GM19043 (cell line): ENCODE data around the gene KRT28.
"Not testable (repeated sequence)": the region's sequence is repeated elsewhere in the genome, so short reads cannot be mapped to it uniquely, and the experiment has no call there.

Experiments used
- ATAC-seq: cut with Tn5 transposase; IDR thresholded peaks from one replicate; pipeline ENCODE4 v1.9.1; 2021; ENCODE audit warnings: low read depth; ENCODE audit not compliant: unreplicated experiment

Gene KRT28

DNA sequence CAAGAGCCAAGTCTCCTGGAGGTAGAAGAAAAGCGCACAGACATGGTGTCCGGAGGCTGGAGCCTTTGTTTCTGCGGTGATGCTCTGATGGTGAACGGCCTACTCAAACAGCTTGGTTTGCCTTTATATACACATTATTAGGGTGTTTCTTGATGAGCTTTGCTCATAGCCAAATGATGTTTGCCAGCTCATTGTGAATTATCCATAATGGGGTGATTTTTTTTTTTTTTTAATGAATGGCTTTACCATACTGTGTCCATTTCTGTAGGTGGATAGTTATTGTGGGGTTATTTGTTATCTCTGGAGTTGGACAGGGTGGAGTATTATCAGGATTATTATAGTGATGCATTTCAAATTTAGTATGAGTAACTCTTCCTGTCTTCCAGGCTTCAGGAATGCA, 17.3 kb downstream of the KRT28 start, which contains the start of gene KRT27:
Gene KRT27 (minus strand): TSS at position 101 of the 400 bp plus-strand sequence. CDS start 57 bp downstream, at position 44.
- ATAC-seq = no peak

DNA sequence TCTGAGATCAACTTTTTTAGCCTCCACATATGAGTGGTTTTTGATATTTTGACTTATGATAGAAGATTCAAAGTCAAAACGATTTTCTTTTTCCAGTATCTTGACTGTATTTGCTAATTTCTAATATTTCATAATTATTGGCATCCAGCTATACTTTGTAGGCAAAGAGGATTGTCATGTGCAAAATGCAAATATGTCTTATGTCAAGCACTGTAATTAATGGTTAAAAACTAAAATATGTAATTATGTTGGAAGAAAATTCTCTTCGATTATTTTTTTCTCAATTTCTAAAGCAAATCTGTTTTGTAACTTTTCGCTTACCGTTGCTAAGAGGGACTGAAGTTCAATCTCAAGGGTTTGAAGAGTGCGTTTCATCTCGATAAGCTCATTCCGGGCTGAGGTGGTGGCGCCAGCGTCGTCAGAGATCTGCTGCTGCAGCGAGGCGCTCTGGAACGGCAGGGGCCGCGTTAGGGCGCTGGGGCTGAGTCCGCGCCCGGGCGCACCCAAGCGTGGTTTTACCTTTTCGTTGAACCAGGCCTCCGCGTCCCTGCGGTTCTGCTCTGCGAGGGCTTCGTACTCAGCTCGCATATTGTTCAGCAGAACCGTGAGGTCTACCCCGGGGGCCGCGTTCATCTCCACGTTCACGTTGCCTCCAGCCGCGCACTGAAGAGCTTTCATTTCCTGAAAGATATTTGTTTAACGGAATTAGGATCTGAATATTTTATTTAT, 20.4 kb downstream of the KRT28 start:
- no peak for ATAC-seq

DNA sequence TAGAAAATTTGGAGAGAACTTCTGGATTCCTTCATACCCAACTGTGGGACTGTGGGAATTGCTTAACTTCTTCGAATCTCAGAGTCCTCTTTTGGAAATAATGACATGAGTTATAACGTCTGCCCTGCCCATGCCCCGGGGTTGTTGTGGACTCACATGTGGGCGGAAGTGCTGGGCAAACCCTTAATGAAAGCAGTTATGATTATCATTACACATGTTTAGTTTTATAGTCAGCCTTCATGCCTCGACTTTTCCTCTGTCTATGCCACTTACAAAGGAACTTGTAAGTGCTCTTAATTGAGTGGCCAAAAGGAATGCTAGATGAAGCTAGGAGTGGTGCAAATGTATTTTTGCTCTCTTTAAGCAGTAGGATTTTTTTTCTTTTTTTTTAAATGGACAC, 21.3 kb downstream of the KRT28 start:
- no peak for ATAC-seq

DNA sequence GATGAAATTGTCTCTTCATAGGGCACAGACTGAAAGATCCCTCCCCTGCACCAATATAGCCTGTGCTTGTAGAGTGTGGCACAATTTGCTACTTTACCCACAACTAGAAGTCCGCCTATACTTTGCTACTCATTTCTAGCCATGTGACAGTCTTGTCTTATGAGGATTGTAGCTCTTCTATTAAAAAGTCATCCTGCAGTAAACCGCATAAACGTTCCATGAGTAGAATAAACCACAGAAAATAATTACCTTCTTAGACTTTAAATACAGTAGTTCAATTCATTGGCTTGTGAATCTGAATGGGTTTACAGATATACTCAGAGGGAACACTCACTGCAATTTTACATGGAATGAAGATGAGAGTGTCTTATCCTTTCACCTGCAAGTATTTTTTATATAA, 21.8 kb downstream of the KRT28 start:
- no peak for ATAC-seq

DNA sequence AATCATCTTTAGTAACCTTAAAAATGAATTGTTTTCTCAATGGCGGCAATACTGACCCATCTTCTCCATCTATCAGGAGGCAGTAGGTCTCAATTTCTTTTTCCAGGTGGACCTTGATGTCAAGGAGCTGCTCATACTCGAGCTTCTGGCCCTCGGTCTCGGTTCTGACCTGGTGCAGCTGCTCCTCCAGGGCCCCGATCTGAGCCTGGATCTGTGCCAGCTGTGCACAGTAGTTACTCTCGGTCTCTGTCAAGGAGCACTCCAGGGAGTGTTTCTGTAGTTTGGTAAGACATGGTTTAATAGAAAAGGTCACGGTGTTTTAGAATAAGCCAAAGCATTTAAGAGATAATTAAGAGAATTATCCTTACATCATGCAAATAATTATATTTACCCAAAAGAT, 22.3 kb downstream of the KRT28 start:
- no peak for ATAC-seq

GRCh38 chr17:40775945-40776344, 23.8 kb downstream of the KRT28 start:
- ATAC-seq = no peak

- no peak for ATAC-seq
These were observed 27.7 kb downstream of the KRT28 start, which contains the start of gene KRT26 for GRCh38 chr17:40772101-40772500. Gene KRT26, minus strand, starts transcription at chr17:40772201. Its CDS starts 88 bp downstream, at chr17:40772113.

DNA sequence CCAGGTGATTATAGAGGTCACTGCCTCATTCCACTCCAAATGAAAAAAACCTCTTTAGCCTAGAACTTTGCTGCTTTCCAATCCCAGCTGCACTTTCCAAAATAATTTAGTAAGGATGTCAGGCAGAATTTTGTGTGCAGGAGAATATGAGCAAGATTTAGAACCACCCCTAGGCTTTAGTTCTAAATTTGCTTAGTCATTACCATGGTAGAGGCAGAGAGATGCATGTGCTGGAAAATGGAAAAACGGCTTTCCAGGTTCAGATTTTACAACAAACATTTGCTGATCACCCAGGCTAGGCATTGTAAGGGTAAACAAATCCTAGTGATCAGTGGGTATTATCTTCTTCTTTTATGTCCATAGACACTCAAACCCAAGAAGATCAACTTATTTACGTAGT, 34.1 kb downstream of the KRT28 start:
- no peak for ATAC-seq

- no peak for ATAC-seq
These were observed 36.0 kb downstream of the KRT28 start for GRCh38 chr17:40763752-40764151.

- ATAC-seq = no peak
These were observed 39.4 kb downstream of the KRT28 start for GRCh38 chr17:40760105-40761016.

DNA sequence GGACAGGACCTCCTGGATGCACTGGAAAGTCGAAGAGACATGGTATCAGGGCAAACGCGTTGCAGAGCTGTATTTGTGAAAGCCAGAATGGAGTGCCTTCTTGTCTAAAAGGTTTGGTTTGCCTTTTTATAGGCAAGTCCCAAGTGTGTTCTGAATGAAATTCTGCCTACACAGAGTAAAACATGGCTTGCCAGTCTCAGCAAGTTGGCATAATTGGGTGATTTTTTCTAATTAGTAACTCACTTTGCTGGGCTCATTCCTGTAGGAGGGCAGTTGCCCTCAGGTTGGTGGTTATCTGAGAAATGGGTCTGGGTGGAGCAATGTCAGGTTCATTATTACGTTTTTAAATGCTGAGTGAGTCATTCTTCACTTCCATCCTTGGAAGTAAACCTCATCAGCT, 44.5 kb downstream of the KRT28 start, which contains the start of gene KRT25:
Gene KRT25 (minus strand): TSS at position 101 of the 400 bp plus-strand sequence. CDS start 60 bp downstream, at position 41.
- no peak for ATAC-seq

GRCh38 chr17:40753804-40754203, 46.0 kb downstream of the KRT28 start:
- no peak for ATAC-seq

GRCh38 chr17:40751065-40751464, 48.7 kb downstream of the KRT28 start:
- no peak for ATAC-seq

DNA sequence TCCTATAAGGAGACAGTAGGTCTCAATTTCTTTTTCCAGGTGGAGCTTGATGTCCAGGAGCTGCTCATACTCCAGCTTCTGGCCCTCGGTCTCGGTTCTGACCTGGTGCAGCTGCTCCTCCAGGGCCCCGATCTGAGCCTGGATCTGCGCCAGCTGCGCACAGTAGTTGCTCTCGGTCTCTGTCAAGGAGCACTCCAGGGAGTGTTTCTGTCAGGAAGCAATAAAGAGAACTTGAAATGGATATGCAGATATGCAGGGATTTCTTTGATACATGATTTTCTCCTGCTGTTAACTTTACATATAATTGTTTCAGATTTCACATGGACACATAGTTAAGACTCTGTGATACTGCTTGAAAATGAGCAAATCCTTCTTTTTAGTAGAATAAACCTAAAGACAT, 49.4 kb downstream of the KRT28 start:
- no peak for ATAC-seq

DNA sequence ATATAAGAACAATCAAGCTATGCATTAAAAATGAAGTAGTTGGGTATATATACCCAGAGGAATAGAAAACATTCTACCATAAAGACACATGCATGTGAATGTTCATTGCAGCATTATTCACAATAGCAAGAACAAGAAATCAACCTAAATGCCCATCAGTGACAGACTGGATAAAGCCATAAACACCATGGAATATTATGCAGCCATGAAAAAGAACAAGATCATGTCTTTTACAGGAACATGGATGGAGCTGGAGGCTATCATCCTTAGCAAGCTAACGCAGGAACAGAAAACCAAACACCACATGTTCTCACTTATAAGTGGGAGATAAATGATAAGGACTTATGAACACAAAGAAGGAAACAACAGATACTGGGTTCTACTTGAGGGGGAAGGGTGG, 51.1 kb downstream of the KRT28 start:
- ATAC-seq = not testable (repeated sequence)
